Activated T-helper 17 cell treated with anti-CD3 and anti-CD28 coated beads, Interleukin-2, amount 50 U/mL, for 72 hours (primary cell): ENCODE data around the gene CFAP299. TPM values are rescaled to one million over a fixed set of nuclear protein-coding genes. Genes with fewer than 3 reads are reported as not detected.

Source experiments
- ATAC-seq: fragments of 150-1000 bp; cut with Tn5 transposase; replicated peaks from 2 replicates; pipeline ENCODE4 v1.10.0; 2021; ENCODE audit warnings: mild to moderate bottlenecking, moderate library complexity
- H3K27ac Mint-ChIP-seq: one replicate; pipeline ENCODE4 v1.8.0; 2022; ENCODE audit warnings: mixed read lengths
- H3K27me3 Mint-ChIP-seq: one replicate; pipeline ENCODE4 v1.8.0; 2022; ENCODE audit warnings: mixed read lengths
- H3K36me3 Mint-ChIP-seq: one replicate; pipeline ENCODE4 v1.8.0; 2022; ENCODE audit warnings: low read depth, mild to moderate bottlenecking, mixed read lengths
- H3K4me1 Mint-ChIP-seq: one replicate; pipeline ENCODE4 v1.8.0; 2022; ENCODE audit warnings: mixed read lengths
- H3K4me3 Mint-ChIP-seq: one replicate; pipeline ENCODE4 v1.8.0; 2022; ENCODE audit warnings: mild to moderate bottlenecking, mixed read lengths
- H3K9me3 Mint-ChIP-seq: one replicate; pipeline ENCODE4 v1.8.0; 2022; ENCODE audit warnings: mixed read lengths
- total RNA-seq, 2 donors: library from RNA; stranded (reverse); gene quantifications; one replicate each; pipeline ENCODE4 v1.2.3, GENCODE V29; 2022

Gene CFAP299
- total RNA-seq, 2 donors from 2014 or later: 1.1 TPM; not detected in 1

DNA sequence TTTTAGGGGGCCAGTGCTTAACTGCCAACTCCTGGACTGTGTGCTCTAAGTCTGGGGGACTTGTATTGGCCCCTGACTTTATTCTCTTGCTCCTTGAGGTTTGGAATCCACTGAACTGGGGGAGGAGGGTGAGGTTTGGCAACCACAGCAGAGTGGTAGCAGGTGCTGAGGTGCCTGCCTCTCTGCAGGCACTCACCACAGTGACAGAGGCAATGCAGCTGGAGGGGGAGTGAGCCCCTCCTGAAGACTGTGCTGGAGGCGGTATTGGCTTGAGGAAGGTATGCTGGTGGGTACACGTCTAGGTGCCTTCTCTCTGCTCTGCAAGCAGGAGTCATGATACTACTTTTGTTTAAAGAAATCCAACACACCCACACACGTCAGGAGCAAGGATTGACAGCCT, 24.6 kb downstream of the CFAP299 start:
- Mint-ChIP-seq H3K9me3 (no peaks in the 10 kb centered on the region), H3K36me3 (no peaks in the 10 kb centered on the region), H3K27ac (no peak overlapping the region), H3K4me3 (no peak overlapping the region), H3K27me3 (peaks cover 16% of the 10 kb centered on the region), H3K4me1 (no peaks in the 10 kb centered on the region)
- ATAC-seq: no peak

DNA sequence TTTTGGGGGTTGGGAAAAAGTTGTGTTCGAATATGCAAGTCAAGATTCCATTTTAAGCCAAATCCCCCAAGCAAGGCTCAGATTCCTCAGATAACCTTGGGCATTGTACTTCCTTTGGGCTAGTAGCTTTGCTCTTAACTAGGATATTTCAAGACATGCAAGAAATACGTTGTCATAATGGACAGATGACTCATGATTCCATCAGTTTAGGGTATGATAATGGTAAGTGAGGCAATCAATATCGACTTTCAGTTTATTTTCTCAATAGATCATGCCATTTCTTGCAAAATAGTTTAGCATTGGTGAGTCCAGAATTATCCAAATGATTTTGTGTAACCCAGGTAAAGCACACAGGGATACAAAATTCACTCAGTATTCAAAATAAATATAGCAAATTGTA, 25.4 kb downstream of the CFAP299 start:
- Mint-ChIP-seq H3K27me3 (peaks cover 16% of the 10 kb centered on the region), H3K9me3 (no peaks in the 10 kb centered on the region), H3K4me1 (peaks cover under 1% of the 10 kb centered on the region), H3K4me3 (no peak overlapping the region), H3K27ac (no peak overlapping the region), H3K36me3 (no peaks in the 10 kb centered on the region)
- ATAC-seq: no peak

DNA sequence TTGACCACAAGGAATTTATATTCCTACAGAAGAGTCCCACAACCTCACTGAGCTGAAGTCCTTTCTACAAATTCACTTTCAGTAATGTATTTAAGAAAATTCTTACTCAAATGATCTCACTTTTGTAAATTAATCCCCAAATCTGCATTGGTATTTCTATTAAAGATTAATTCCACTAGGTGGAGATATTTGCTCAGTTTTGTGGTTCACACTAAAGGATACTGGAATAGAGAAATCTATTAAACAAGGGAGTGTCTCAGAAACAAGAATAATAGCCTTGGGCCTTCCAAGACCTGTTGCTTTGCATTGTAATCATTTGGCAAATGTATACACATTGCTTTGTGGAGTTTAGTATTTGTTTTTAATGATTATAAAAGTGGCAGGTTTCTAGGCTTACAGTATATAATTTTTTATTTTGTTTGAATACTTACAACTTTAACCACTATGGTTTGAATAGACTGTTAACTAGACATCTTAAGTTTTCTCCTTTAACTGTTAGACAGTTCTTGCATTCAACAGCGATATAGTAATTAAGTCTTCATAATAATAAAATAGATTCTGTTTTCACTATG, 25.9 kb downstream of the CFAP299 start:
- H3K36me3 Mint-ChIP-seq: no peaks in the 10 kb centered on the region
- no peak for ATAC-seq
- H3K4me3 Mint-ChIP-seq: no peak overlapping the region
- H3K27me3 Mint-ChIP-seq: peaks cover 16% of the 10 kb centered on the region
- no peak overlapping the region for H3K27ac Mint-ChIP-seq
- peaks cover 4% of the 10 kb centered on the region for H3K4me1 Mint-ChIP-seq
- no peaks in the 10 kb centered on the region for H3K9me3 Mint-ChIP-seq

DNA sequence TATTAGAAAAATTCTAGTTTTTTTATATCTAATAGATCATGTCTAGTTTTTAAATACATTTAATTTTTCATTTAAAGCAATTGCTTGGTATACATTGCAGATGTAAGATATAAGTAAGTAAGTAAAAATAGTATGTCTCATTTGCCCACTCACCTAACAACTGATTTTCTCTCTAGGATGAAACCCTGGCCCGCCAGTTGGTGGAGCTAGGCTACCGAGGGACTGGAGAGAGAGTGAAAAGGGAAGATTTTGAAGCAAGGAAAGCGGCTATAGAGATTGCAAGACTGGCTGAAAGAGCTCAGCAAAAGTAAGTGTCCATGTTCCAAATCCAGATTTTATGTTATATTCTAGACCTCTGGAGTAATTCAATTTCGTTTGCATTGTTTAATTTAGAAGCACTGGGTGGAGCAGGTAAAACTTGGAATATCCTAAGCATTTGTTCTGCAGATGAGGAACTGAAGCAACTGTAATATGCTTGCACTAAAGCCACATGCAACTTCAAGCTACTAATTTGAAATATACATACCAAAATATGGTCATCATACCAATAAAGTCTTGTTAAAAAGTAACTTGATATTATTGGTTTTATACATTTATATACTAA, 27.1 kb downstream of the CFAP299 start:
- Mint-ChIP-seq H3K4me1 (peaks cover 4% of the 10 kb centered on the region), H3K36me3 (no peaks in the 10 kb centered on the region), H3K9me3 (no peaks in the 10 kb centered on the region), H3K27ac (no peak overlapping the region), H3K27me3 (peaks cover 16% of the 10 kb centered on the region), H3K4me3 (no peak overlapping the region)
- no peak for ATAC-seq

DNA sequence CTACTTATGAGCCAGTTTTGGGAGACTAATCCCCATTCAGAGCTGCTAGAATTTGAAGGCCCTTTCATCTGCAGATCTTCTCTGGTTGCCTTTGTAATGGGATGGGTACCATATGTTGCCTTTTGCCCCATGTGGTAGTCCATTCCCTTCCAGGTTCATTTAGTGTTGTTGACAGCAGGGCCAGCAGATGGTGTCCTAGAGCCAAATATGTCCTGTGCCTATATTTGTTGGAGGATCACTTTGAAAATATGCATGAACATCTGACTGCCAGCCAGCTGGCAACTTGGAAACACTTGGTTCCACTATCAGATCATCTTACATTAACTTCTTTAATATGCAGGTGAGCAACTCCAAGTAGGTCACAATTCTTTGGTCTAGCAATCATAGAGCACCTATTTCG, 30.4 kb downstream of the CFAP299 start:
- no peaks in the 10 kb centered on the region for H3K36me3 Mint-ChIP-seq
- peak; percentile 47 for ATAC-seq
- no peaks in the 10 kb centered on the region for H3K9me3 Mint-ChIP-seq
- no peak overlapping the region for H3K4me3 Mint-ChIP-seq
- H3K27me3 Mint-ChIP-seq: no peaks in the 10 kb centered on the region
- H3K4me1 Mint-ChIP-seq: peaks cover 4% of the 10 kb centered on the region
- no peak overlapping the region for H3K27ac Mint-ChIP-seq

DNA sequence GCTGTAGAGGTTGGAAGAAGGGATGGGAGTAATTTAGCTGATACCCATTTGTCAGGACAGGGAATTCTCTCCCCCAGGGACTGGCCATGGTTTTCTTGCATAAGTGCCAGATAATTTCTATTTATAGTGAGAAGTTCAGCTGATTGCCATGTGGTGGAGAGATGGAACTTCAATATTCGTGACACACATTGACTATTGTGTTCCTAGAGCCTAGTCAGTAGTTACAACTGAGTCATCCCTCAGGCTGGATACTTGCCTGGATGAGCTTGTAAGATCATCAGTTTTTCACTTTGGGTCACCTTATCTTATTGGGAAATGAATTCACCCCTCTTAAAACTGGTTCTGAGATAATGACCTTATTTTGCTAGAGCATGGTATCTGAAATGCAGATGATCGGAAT, 32.2 kb downstream of the CFAP299 start:
- Mint-ChIP-seq H3K36me3 (no peaks in the 10 kb centered on the region), H3K9me3 (peaks cover 5% of the 10 kb centered on the region), H3K4me1 (peaks cover 4% of the 10 kb centered on the region), H3K27ac (no peak overlapping the region), H3K27me3 (no peaks in the 10 kb centered on the region), H3K4me3 (no peak overlapping the region)
- no peak for ATAC-seq

DNA sequence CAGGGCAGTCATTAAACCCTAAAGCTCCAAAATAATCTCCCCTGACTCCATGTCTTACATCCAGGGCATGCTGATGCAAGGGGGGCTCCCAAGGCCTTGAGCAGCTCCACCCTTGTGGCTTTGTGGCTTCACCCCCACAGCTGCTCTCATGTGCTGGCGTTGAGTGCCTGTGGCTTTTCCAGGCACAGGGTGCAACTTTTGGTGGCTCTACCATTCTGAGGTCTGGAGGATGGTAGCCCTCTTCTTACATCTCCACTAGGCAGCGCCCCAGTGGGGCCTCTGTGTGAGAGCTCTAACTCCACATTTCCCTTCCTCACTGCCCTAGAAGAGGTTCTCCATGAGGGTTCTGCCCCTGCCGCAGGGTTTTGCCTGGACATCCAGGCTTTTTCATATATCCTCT, 35.1 kb downstream of the CFAP299 start:
- H3K27ac Mint-ChIP-seq: no peak overlapping the region
- H3K4me3 Mint-ChIP-seq: no peak overlapping the region
- no peak for ATAC-seq
- peaks cover 4% of the 10 kb centered on the region for H3K4me1 Mint-ChIP-seq
- H3K27me3 Mint-ChIP-seq: no peaks in the 10 kb centered on the region
- H3K36me3 Mint-ChIP-seq: no peaks in the 10 kb centered on the region
- H3K9me3 Mint-ChIP-seq: peaks cover 14% of the 10 kb centered on the region

DNA sequence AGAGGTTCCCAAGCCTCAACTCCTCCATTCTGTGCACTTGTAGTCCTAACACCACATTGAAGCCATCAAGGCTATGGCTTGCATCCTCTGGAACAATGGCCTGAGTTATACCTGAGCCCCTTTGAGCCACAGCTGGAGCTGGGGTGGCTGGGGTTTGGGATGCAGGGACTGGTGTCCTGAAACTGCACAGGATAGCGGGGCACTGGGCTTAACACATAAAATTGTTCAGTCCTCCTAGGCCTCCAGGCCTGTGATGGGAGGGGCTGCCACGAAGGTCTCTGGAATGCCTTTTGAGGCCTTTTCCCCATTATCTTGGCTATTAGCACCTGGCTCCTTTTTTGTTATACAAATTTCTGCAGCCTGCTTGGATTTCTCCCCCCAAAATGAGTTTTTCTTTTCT, 35.5 kb downstream of the CFAP299 start:
- Mint-ChIP-seq H3K4me3 (no peak overlapping the region), H3K27me3 (no peaks in the 10 kb centered on the region), H3K36me3 (no peaks in the 10 kb centered on the region), H3K4me1 (peaks cover 2% of the 10 kb centered on the region), H3K27ac (no peak overlapping the region), H3K9me3 (peaks cover 14% of the 10 kb centered on the region)
- no peak for ATAC-seq

DNA sequence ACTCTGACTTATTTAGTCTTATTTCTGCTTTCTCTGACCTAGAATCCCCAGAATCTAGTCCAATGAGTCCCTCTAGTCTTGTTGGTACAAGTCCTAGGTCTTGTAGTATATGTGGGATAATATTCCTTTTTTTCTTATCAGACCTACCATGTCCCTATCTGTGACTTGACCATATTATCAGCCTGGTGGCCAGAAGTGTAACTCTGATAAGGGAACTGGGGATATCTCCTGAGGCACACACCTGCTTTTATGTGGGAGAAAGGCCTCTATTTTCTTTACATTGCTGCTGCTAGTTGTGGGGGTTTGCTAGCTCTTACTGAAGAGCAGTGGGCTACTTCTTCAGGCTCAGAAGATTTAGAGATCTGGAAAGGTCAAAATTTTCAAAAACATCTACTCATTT, 38.6 kb downstream of the CFAP299 start:
- Mint-ChIP-seq H3K36me3 (no peaks in the 10 kb centered on the region), H3K9me3 (peaks cover 19% of the 10 kb centered on the region), H3K27me3 (no peaks in the 10 kb centered on the region), H3K4me1 (no peaks in the 10 kb centered on the region), H3K27ac (no peak overlapping the region), H3K4me3 (no peak overlapping the region)
- ATAC-seq: no peak

DNA sequence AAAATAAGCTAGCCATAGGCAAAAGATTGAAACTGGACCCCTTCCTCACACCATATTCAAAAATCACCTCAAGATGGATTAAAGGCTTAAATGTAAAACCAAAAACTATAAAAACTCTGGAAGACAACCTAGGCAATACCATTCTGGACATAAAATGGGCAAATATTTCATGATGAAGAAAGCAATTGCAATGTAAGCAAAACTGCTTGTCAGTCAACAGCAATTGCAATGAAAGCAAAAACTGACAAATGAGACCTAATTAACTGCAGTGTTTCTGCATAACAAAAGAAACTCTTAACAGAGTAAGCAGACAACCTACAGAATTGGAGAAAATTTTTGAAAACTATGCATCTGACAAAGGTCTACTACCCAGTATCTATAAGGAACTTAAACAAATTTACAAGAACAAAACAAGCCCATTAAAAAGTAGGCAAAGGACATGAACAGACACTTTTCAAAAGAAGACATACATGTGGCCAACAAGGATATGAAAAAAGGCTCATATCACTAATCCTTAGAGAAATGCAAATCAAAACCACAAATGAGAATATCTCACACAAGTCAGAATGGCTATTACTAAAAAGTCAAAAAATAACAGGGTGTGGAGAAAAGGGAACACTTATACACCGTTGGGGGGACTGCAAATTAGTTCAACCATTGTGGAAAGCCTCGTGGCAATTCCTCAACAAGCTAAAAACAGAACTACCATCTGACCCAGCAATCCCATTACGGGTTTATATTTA, 46.7 kb downstream of the CFAP299 start:
- Mint-ChIP-seq H3K9me3 (peaks cover 10% of the 10 kb centered on the region), H3K4me1 (no peaks in the 10 kb centered on the region), H3K4me3 (no peak overlapping the region), H3K36me3 (no peaks in the 10 kb centered on the region), H3K27me3 (peaks cover 4% of the 10 kb centered on the region), H3K27ac (no peak overlapping the region)
- ATAC-seq: no peak

DNA sequence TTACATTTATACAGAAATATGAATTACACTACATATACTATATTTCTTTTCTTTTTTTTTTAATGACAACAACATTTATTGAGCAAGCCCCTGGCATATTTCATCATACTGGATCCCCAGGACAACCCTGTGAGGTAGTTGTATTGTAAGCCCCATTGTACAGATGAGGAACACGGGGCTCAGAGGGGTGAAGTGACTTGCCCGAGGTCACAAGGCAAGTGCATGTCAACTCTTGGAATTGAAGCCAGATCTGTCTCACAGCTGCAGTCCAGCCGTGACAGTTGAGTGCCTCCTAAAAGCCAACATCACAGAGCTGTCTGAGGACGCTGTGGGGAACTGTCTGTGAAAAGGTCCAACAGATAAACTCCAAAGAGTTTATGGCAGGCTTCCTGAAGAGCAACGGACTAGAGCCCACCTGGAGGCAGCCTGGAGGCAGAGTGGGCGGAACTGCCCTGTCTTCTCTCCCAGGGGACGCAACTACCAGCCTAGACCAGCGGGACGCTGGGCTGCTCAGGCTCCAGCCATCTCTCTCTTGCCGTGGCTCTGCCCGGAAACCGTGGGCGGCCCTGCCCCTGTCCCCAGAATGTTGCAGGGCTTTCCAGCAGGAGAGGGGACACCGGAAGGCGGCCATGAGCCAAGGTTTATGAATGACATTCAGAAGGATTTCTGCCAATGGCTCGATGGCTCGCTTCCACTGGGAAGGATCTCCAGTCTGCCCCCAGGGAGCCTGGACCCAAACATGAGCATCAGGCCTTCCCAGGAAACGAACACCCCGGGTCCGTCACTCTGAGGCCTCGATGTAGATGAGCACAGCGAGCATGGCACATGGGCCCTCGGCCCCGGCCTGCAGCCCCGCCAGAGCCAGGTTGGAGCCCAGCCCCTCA, 50.1 kb downstream of the CFAP299 start:
- ATAC-seq: no peak
- H3K4me1 Mint-ChIP-seq: no peaks in the 10 kb centered on the region
- no peaks in the 10 kb centered on the region for H3K36me3 Mint-ChIP-seq

DNA sequence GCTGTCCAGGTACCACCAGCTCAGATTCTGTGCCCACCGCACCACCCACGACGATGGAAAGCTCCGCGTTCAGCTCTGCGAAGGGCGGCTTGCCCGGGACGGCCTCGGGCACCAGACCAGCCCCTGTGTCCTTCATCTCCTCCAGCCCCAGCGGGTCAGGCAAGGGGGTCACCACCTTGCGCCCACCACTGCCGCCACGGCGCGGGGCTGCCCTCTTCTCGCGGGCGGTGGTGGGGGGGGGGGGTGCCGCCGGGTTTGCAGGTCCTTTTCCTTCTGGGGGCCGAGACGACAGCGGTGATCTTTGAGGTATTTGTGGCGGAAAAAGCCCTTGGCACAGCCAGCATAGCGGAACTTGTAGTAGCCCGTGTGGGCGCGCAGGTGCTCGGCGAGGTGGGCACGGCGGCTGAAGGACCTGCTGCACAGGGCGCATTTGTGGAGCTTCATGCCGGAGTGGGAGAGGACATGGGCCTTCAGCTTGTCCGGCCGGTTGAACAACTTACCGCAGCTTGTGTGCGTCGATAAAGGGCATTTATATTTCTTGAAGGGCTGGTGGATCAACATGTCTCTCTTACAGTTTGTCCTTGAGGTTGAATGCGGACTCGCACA, 50.9 kb downstream of the CFAP299 start:
- ATAC-seq: no peak
- Mint-ChIP-seq H3K9me3 (peaks cover 5% of the 10 kb centered on the region), H3K4me1 (no peaks in the 10 kb centered on the region), H3K27me3 (peaks cover 4% of the 10 kb centered on the region), H3K4me3 (no peak overlapping the region), H3K36me3 (no peaks in the 10 kb centered on the region), H3K27ac (no peak overlapping the region)

More for the DNA sequence above, 50.1 kb downstream of the CFAP299 start:
- Mint-ChIP-seq H3K9me3 (peaks cover 5% of the 10 kb centered on the region), H3K27ac (no peak overlapping the region), H3K4me3 (no peak overlapping the region), H3K27me3 (peaks cover 4% of the 10 kb centered on the region)

DNA sequence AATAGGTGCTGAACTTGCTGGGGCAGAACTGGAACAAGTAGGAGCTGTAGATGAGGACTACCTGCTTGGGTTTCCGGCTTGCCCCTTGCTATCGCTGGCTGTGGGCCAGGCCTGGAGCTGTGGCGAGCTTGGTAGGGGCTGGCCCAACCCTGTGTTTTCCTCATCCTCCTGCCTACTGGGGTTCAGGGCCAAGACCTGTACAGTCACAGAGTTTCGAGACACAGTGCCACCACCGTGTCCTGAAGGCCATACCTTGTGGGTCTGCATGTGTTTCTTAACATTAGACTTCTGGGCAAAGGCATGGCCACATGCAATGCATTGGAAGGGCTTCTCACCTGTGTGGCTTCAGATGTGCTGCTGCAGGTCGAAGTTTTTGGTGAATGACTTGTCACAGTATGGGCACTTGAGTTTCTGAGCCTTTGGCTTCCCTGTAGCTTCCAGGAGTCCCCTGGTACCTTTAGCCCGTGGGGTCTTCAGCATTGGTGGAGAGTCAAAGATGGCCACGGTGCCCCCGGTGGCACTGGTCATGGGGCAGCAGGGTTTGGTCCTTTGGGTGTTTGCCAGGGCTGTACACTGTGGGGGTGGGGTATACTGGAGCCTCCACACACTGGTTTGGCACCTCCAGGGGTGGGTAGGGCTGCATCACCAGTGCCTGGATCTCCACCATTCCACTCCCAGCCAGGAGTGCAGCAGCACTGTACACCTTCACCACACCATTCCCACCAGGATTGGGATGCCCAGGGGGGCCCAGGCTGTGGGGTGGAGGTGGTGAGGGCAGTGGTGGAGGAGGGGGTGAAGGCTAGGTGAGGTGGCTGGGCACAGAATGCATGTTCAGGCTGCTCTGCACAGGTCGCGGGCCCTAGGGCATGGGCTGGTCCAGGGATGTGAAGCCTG, 52.1 kb downstream of the CFAP299 start:
- Mint-ChIP-seq H3K27me3 (peaks cover 4% of the 10 kb centered on the region), H3K4me1 (no peaks in the 10 kb centered on the region), H3K4me3 (no peak overlapping the region), H3K9me3 (peaks cover 7% of the 10 kb centered on the region), H3K27ac (no peak overlapping the region), H3K36me3 (no peaks in the 10 kb centered on the region)
- ATAC-seq: no peak
